ENCODE data around the gene CAPZA1. TPM values are rescaled to one million over a fixed set of nuclear protein-coding genes. Genes with fewer than 3 reads are reported as not detected.
A peak's percentile ranks its signal among the peaks of the same experiment; 100 is the strongest.

The CAPZA1 gene
- total RNA-seq, 1 donor from 2014 or later = 121 TPM

DNA sequence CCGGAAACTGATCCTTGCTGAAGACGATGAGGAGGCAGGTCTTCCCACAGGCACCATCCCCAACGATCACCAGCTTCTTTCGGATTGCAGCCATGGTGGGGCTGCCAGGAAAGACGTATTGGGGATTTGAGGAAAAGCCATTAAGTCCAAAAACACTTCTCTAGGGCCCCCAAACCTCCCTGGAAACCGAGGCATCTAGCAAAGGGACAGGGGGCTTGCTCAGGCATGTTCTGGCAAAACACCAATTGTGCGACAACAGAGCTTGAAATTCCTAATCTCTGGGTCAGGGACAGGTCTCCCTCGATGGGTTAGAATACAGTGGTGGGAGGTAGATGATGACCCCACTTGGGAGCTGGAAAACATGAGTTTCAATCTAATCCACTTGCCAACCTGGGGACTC lies 84.1 kb downstream of the CAPZA1 start:
- H3K27ac Mint-ChIP-seq (ENCODE audit: unreplicated experiment) = peak overlapping the region; percentile 90
- no peak for DNase-seq (ENCODE audit: low spot score)
- no peaks in the 10 kb centered on the region for H3K27me3 Mint-ChIP-seq (ENCODE audit: low read depth)
- H3K4me1 Mint-ChIP-seq (ENCODE audit: low read depth) = peaks cover 78% of the 10 kb centered on the region
- peak overlapping the region; percentile 71 for H3K4me3 Mint-ChIP-seq (ENCODE audit: unreplicated experiment)
- no peaks in the 10 kb centered on the region for H3K9me3 Mint-ChIP-seq (ENCODE audit: low read depth)
- TF ChIP-seq, protein P1, sequence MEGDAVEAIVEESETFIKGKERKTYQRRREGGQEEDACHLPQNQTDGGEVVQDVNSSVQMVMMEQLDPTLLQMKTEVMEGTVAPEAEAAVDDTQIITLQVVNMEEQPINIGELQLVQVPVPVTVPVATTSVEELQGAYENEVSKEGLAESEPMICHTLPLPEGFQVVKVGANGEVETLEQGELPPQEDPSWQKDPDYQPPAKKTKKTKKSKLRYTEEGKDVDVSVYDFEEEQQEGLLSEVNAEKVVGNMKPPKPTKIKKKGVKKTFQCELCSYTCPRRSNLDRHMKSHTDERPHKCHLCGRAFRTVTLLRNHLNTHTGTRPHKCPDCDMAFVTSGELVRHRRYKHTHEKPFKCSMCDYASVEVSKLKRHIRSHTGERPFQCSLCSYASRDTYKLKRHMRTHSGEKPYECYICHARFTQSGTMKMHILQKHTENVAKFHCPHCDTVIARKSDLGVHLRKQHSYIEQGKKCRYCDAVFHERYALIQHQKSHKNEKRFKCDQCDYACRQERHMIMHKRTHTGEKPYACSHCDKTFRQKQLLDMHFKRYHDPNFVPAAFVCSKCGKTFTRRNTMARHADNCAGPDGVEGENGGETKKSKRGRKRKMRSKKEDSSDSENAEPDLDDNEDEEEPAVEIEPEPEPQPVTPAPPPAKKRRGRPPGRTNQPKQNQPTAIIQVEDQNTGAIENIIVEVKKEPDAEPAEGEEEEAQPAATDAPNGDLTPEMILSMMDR (IDR thresholded peaks at IDR 0.05) = no peak
- H3K36me3 Mint-ChIP-seq (ENCODE audit: low read depth) = peaks cover 17% of the 10 kb centered on the region

DNA sequence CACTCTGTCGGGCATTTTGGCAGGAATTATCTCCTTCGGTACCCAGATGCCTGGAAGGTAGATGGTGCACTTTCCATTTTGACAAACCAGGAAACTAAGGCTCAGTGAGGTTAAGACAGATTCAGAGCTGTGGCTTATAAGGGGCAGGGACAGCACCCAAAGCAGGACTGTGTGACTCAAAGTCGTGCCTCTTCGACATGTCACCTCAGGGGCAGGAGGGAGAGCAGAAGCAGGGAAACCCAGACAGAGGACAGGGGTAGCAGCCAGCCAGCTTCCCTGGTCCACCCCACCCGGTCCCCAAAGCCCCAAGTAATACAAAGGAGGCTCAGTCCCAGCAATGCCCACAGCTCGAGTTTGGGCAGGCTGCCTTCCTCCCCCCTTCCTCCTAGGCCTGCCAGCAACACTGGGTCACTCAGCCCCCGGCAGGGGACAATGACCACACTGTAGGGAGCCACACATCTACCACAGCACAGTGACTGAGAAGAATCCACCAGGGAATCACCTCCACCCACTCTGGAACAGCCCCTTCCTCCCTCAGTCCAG lies 84.8 kb downstream of the CAPZA1 start:
- Mint-ChIP-seq H3K27me3 (ENCODE audit: low read depth) (no peaks in the 10 kb centered on the region), H3K36me3 (ENCODE audit: low read depth) (peaks cover 15% of the 10 kb centered on the region), H3K27ac (ENCODE audit: unreplicated experiment) (peak overlapping the region; percentile 90), H3K4me1 (ENCODE audit: low read depth) (peaks cover 73% of the 10 kb centered on the region), H3K9me3 (ENCODE audit: low read depth) (no peaks in the 10 kb centered on the region), H3K4me3 (ENCODE audit: unreplicated experiment) (peak overlapping the region; percentile 71)
- TF ChIP-seq, protein P1 (IDR thresholded peaks at IDR 0.05) = no peak
- DNase-seq (ENCODE audit: low spot score) = no peak

DNA sequence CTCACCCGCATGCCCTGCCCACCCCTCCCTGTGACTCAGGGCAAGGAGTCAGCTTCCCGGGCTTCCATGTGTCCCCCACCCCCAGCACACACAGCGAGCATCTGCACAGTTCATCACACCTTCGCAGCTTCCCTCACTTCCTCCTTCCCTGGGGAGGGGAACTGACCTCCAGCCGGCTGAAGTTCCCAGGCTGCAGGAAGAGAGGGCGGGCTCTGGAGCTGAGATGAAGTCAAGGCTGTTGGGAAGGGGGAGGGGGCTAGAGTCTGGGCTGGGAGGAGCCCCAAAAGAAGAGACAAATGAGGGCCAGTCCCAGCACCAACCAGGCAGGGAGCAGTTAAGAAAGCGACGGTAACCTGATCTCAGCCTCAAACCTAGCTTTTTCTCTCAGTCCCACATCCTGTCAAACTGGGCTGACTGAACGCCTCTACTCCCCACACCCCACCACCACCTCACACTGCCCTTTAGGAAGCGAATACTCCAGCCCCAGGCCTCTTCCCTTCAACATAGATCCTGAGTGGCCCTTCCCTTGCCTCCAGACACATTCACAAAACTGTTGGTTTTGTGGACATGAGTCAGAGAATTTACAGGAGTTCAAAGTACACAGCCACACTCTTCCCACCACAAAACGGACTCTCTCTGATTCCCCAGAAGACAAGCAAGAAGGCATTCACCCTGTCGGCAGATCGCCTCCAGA lies 85.4 kb downstream of the CAPZA1 start:
- Mint-ChIP-seq H3K4me3 (ENCODE audit: unreplicated experiment) (peak overlapping the region; percentile 71), H3K27me3 (ENCODE audit: low read depth) (no peaks in the 10 kb centered on the region), H3K36me3 (ENCODE audit: low read depth) (peaks cover 11% of the 10 kb centered on the region), H3K9me3 (ENCODE audit: low read depth) (no peaks in the 10 kb centered on the region), H3K27ac (ENCODE audit: unreplicated experiment) (peak overlapping the region; percentile 90), H3K4me1 (ENCODE audit: low read depth) (peaks cover 66% of the 10 kb centered on the region)
- TF ChIP-seq, protein P1 (IDR thresholded peaks at IDR 0.05) = no peak
- DNase-seq (ENCODE audit: low spot score) = no peak

DNA sequence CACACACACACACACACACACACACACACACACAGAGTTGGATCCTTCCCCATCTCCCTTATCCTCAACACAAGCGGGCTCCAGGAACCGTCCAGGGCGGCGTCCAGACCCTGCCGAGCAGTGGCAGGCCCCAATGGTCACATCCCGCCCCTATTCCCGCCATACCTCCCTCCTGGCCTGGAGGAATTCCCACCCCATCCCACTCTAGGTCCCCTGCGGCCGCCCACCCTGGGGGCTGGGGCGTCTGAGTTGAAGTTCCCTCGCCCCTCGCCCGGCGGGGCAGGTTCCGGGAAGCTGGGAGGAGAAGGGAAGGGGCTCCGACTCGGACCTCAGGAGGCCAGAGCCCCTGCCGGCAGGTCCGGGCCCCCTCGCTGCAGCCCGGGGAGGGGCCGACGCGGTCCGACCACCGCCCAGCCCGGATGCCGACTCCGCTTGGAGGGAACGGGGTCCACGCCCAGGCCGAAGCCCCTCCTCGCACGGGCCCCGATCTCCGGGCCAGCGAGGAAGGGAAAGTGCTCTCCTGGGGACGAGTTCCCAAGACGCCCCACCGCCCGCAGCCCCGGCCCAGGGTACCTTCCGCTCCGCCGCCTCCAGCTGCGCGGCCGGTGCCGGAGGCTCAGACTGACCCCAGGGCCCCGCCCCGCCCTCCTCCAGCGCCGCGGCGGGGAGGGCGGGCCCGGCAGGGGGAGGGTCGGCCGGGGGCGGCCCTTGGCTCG lies 87.0 kb downstream of the CAPZA1 start, which contains the start of gene RHOC:
TSS of gene RHOC (minus strand) at position 623 of the 716 bp plus-strand sequence. CDS start 3,328 bp downstream, outside the sequence.
- Mint-ChIP-seq H3K27me3 (ENCODE audit: low read depth) (no peaks in the 10 kb centered on the region), H3K9me3 (ENCODE audit: low read depth) (no peaks in the 10 kb centered on the region), H3K4me1 (ENCODE audit: low read depth) (peaks cover 51% of the 10 kb centered on the region), H3K4me3 (ENCODE audit: unreplicated experiment) (peak within 1 kb of the TSS; percentile 71), H3K36me3 (ENCODE audit: low read depth) (peaks cover 8% of the 10 kb centered on the region), H3K27ac (ENCODE audit: unreplicated experiment) (peak within 1 kb of the TSS; percentile 90)
- TF ChIP-seq, protein P1 (IDR thresholded peaks at IDR 0.05) = no peak
- DNase-seq (ENCODE audit: low spot score) = no peak

DNA sequence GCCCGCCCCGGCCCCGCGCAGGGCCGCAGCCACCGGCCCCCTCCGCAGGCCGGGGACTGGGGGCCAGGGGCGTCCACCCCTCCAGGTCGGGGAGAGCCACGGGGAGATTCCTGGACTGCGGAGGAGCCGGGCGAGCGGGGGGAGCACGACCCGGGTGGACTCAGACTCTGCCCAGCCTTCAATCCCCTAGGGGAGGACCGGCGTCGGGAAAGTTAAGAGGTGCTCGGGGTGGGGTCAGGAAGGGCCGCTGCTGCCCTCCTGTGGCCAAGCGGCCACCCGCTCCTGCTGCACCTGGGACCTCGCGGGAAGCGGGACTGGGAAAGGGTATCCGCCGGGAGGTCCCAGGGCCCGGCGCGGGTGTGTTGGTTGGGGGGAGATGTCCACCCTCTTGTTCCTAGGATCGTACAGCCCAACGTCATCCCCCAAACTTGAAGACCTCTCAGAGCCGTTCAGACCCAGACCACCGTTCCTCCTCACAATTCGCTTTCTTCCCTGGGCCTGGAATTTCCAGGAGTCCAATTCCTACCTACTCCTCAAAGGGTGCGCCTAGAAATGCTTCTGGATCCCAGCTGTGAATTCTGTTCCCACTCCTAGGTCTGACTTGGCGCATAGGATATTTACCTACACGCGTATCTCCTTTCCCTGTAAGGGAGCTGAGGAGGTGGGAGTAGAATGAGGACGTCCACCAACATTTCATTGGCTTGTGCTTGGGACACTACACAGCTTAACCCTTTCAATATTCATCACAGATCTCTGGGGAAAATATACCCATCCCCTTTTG lies 87.8 kb downstream of the CAPZA1 start:
- H3K36me3 Mint-ChIP-seq (ENCODE audit: low read depth) = peaks cover 3% of the 10 kb centered on the region
- no peak for DNase-seq (ENCODE audit: low spot score)
- H3K4me3 Mint-ChIP-seq (ENCODE audit: unreplicated experiment) = peak overlapping the region; percentile 70
- H3K9me3 Mint-ChIP-seq (ENCODE audit: low read depth) = no peaks in the 10 kb centered on the region
- TF ChIP-seq, protein P1 (IDR thresholded peaks at IDR 0.05) = peak; percentile 89
- H3K27ac Mint-ChIP-seq (ENCODE audit: unreplicated experiment) = peak overlapping the region; percentile 89
- H3K4me1 Mint-ChIP-seq (ENCODE audit: low read depth) = peaks cover 43% of the 10 kb centered on the region
- no peaks in the 10 kb centered on the region for H3K27me3 Mint-ChIP-seq (ENCODE audit: low read depth)

Measured in chondrocyte (in vitro differentiated cells).